Peyer's patch (tissue), 4 donors: Measurements from ENCODE around the gene HAS3.

Experiments used
- CTCF ChIP-seq, 6 experiments: fragments of 450-650 bp in 4 of 6; fragments of 200-600 bp in 2 of 6; sonication (generic) in 1 of 6; IDR thresholded peaks; one replicate each; pipeline ENCODE4 v1.5.1; 2017 to 2019; ENCODE audit warnings: antibody characterized with exemption in 6 of 6, mild to moderate bottlenecking in 3 of 6, moderate library complexity in 1 of 6
- POLR2A ChIP-seq, 2 donors: fragments of 450-650 bp; IDR thresholded peaks; one replicate each; pipeline ENCODE4 v1.5.1; 2017; ENCODE audit warnings: antibody characterized with exemption in 2 of 2, mild to moderate bottlenecking in 2 of 2, moderate library complexity in 2 of 2

GRCh38 chr16:69131167-69131838, 25.9 kb downstream of the HAS3 start:
- no peak for TF ChIP-seq POLR2A (IDR thresholded peaks at IDR 0.05)
- no peak for TF ChIP-seq CTCF (IDR thresholded peaks at IDR 0.05)
